OCI-LY7 (cell line): ENCODE measurements around the gene MIB2. TPM values are rescaled to one million over a fixed set of nuclear protein-coding genes. Genes with fewer than 3 reads are reported as not detected.

Source experiments
- BruUV-seq: library from RNA; stranded (reverse); fragments of 400-500 nt; replicated peaks from 2 replicates; lab custom pipeline; 2021; lab: Mats Ljungman, UMichigan
- CTCF ChIA-PET: fragments of 300-600 bp; sonication (Branson Sonifier 250); formaldehyde crosslinking; loops from one replicate; lab custom pipeline; 2022; ENCODE audit warnings: antibody characterized with exemption; ENCODE audit not compliant: unreplicated experiment; lab: Charles Lee
- POLR2A ChIA-PET: fragments of 300-600 bp; sonication (Branson Sonifier 250); formaldehyde crosslinking; loops from one replicate; lab custom pipeline; 2022; ENCODE audit warnings: antibody characterized with exemption; lab: Charles Lee
- DNase-seq: peaks from one replicate; pipeline ENCODE4 v3.0.0-alpha.2; 2015; ENCODE audit warnings: low spot score
- H2AFZ ChIP-seq: fragments of 200-600 bp; sonication (generic), shearing (Covaris generic); 2 replicates; pipeline ENCODE4 v1.6.1; 2014; ENCODE audit warnings: mild to moderate bottlenecking, antibody characterized with exemption, low read length, moderate library complexity
- H3K27ac ChIP-seq: fragments of 200-600 bp; sonication (generic); 2 replicates; pipeline ENCODE4 v1.5.1; 2014; ENCODE audit warnings: mixed run types, low read depth, mild to moderate bottlenecking, moderate library complexity, low read length, inconsistent platforms; ENCODE audit not compliant: poor library complexity, severe bottlenecking
- H3K36me3 ChIP-seq: fragments of 200-600 bp; sonication (generic); 2 replicates; pipeline ENCODE4 v1.6.1; 2014; ENCODE audit warnings: mild to moderate bottlenecking, antibody characterized with exemption, low read length, moderate library complexity, mixed read lengths; ENCODE audit not compliant: insufficient read depth
- H3K4me1 ChIP-seq: fragments of 200-600 bp; sonication (generic); 2 replicates; pipeline ENCODE4 v1.5.1; 2014; ENCODE audit warnings: mild to moderate bottlenecking, low read length; ENCODE audit not compliant: insufficient read depth, poor library complexity, severe bottlenecking
- H3K4me2 ChIP-seq: fragments of 200-600 bp; sonication (generic); 2 replicates; pipeline ENCODE4 v1.6.1; 2014; ENCODE audit warnings: mild to moderate bottlenecking, low read length
- H3K4me3 ChIP-seq: fragments of 200-600 bp; sonication (generic); 2 replicates; pipeline ENCODE4 v1.5.1; 2014; ENCODE audit warnings: mild to moderate bottlenecking, low read depth, low read length; ENCODE audit not compliant: poor library complexity, severe bottlenecking
- H3K79me2 ChIP-seq: fragments of 200-600 bp; sonication (generic); 2 replicates; pipeline ENCODE4 v1.6.1; 2016; ENCODE audit warnings: low read depth, mild to moderate bottlenecking, low read length, moderate library complexity, mixed read lengths; ENCODE audit not compliant: insufficient read depth
- H3K9me2 ChIP-seq: fragments of 200-600 bp; sonication (generic); 2 replicates; pipeline ENCODE4 v1.6.1; 2016; ENCODE audit warnings: mild to moderate bottlenecking, low read length, mixed read lengths; ENCODE audit not compliant: insufficient read depth
- H3K9me3 ChIP-seq: fragments of 200-600 bp; sonication (generic); 2 replicates; pipeline ENCODE4 v1.6.1; 2014; ENCODE audit warnings: mild to moderate bottlenecking, mixed run types, low read length, mixed read lengths
- H4K20me1 ChIP-seq: fragments of 200-600 bp; sonication (generic); 2 replicates; pipeline ENCODE4 v1.6.1; 2014; ENCODE audit warnings: mild to moderate bottlenecking, antibody characterized with exemption, low read length, moderate library complexity, mixed read lengths; ENCODE audit not compliant: insufficient read depth
- EZH2phosphoT487 ChIP-seq: fragments of 200-600 bp; sonication (generic); IDR thresholded peaks from 2 replicates; pipeline ENCODE4 v1.6.1; 2018; ENCODE audit warnings: low read depth, borderline replicate concordance, mild to moderate bottlenecking, mixed run types, antibody characterized with exemption, low read length, moderate library complexity, mixed read lengths
- intact Hi-C: fragments of 100-400 bp; cut with micrococcal nuclease; formaldehyde crosslinking; loops from one replicate; pipeline ENCODE4 v1.10.0; 2022; ENCODE audit not compliant: unreplicated experiment
- total RNA-seq, 2 experiments: library from RNA; depleted of rRNA in 1 of 2; stranded (reverse); fragments of >200 nt in 1 of 2; shearing (Covaris generic) in 1 of 2; gene quantifications; 2 replicates each; pipeline ENCODE4 v1.2.3, GENCODE V29; 2014 to 2022
- TF ChIP-seq, protein P1 (sequence below): fragments of 200-600 bp; sonication (generic); conservative IDR thresholded peaks from 2 replicates; pipeline ENCODE4 v1.5.1; 2014; ENCODE audit warnings: mild to moderate bottlenecking, antibody characterized with exemption, low read length, moderate library complexity, mixed read lengths

MIB2 gene
- total RNA-seq, 2 experiments from 2014 or later = 54.0 to 64.9 TPM

DNA sequence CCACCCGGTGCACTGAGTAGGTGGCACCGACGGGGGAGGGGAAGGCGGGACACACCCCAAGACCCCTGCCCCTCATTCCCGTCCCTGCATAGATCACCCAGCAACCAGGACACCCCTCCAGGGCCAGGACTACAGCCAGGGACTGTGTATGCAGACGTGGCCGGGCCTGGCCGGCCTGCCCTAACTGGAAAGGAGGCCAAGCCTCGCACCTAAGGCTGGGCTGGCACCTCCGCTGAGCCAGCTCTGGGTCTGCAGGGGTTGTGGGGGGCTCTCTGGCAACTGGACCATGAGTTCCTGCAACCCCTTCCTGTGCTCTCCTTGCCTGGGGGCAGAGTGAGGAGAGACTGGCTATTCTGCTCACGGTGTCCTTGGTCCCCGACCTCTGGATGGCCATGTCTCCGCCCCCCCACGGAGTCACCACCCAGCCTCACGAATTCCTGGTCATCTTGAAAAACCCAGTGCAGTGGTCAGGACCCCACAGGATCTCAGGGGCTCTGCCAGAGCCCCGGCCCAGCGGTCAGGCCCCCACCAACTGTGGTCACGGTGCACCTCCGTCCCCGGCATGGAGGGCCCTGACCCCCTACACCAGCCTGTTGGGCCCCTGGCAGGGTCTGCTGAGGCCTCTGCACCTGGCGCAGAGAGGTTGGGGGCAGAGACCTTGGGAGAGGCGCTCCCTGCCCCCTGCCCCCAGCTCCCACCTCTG, 14.3 kb upstream of the MIB2 start:
- ChIA-PET CTCF (no interaction called here), POLR2A (no interaction called here)
- Histone ChIP-seq H3K36me3 (no peaks in the 10 kb centered on the region), H3K27ac (no peak overlapping the region), H3K4me3 (no peak overlapping the region), H3K9me3 (no peaks in the 10 kb centered on the region), H4K20me1 (no peaks in the 10 kb centered on the region), H3K79me2 (no peaks in the 10 kb centered on the region), H2AFZ (no peak overlapping the region), H3K4me1 (peaks cover 8% of the 10 kb centered on the region), H3K4me2 (no peak overlapping the region), H3K9me2 (no peaks in the 10 kb centered on the region)
- no peak for DNase-seq
- intact Hi-C loops = no loop called here
- TF ChIP-seq, protein P1, sequence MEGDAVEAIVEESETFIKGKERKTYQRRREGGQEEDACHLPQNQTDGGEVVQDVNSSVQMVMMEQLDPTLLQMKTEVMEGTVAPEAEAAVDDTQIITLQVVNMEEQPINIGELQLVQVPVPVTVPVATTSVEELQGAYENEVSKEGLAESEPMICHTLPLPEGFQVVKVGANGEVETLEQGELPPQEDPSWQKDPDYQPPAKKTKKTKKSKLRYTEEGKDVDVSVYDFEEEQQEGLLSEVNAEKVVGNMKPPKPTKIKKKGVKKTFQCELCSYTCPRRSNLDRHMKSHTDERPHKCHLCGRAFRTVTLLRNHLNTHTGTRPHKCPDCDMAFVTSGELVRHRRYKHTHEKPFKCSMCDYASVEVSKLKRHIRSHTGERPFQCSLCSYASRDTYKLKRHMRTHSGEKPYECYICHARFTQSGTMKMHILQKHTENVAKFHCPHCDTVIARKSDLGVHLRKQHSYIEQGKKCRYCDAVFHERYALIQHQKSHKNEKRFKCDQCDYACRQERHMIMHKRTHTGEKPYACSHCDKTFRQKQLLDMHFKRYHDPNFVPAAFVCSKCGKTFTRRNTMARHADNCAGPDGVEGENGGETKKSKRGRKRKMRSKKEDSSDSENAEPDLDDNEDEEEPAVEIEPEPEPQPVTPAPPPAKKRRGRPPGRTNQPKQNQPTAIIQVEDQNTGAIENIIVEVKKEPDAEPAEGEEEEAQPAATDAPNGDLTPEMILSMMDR = no peak
- no peak for TF ChIP-seq EZH2phosphoT487
- no TSS peak for BruUV-seq

DNA sequence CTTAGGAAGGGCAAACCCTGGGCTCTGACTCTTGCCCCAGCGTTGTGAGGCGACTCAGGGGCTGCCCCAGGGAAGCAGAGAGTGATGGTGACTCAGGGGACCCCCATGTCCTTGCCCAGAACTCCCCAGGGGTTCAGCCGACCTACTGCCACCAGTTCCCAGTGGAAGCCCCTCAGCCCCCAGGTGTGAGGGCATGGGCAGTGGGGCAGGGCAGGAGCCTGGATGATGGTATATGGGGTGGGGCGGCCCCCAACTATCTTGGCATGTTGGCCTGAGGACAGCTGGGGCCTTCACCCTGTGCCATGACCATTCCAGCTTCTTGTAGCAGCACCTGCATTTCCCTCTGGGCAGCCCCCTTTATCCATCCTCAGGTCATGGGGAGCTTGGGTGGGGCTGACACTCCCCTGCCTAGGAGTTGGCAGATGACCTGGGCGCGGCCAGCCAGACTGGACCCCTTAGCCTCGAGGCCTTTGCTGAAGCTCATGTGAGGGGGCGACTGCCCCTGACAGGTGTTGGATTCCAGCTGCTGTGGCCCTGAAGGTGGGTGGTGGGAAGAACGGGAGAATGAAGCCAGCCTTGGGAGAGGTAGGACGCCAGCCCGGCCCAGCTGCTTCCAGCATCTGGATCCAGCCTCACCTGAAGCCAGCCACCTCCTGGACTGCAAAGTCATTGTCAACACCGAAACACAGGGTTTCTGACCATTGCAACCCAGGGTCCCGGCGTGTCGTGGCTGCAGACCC, 13.6 kb upstream of the MIB2 start:
- no peak overlapping the region for H3K4me2 ChIP-seq

More for the DNA sequence above, 13.6 kb upstream of the MIB2 start:
- CTCF ChIA-PET = no interaction called here
- H3K79me2 ChIP-seq = no peaks in the 10 kb centered on the region
- H3K9me2 ChIP-seq = no peaks in the 10 kb centered on the region
- intact Hi-C loops = no loop called here
- BruUV-seq = no TSS peak
- TF ChIP-seq, protein P1 = no peak
- H3K36me3 ChIP-seq = no peaks in the 10 kb centered on the region
- no peak overlapping the region for H3K4me3 ChIP-seq
- no peak for DNase-seq
- no peak overlapping the region for H2AFZ ChIP-seq
- H3K27ac ChIP-seq = no peak overlapping the region
- POLR2A ChIA-PET = interaction anchor here (0.6 kb wide), 1 partner anchor 136 kb away, joined by 4 read pairs; no protein-coding TSS in a partner anchor
- H3K9me3 ChIP-seq = no peaks in the 10 kb centered on the region
- H4K20me1 ChIP-seq = no peaks in the 10 kb centered on the region
- H3K4me1 ChIP-seq = peaks cover 12% of the 10 kb centered on the region
